Esophagus squamous epithelium (tissue), 4 donors: Measurements from ENCODE around the gene SPEF2.

Source experiments
- POLR2A ChIP-seq, 4 donors: fragments of 450-650 bp; IDR thresholded peaks; one replicate each; pipeline ENCODE4 v1.6.1; 2017; ENCODE audit warnings: antibody characterized with exemption in 4 of 4, mild to moderate bottlenecking in 4 of 4, moderate library complexity in 3 of 4
- TF ChIP-seq, protein P1 (sequence below), 6 experiments: fragments of 450-650 bp in 4 of 6; fragments of 200-600 bp in 2 of 6; sonication (generic) in 2 of 6; IDR thresholded peaks; one replicate each; pipeline ENCODE4 v1.5.1; 2016 to 2019; ENCODE audit warnings: antibody characterized with exemption in 6 of 6, mild to moderate bottlenecking in 4 of 6, moderate library complexity in 4 of 6

GRCh38 chr5:35754481-35754880, 136.8 kb downstream of the SPEF2 start:
- TF ChIP-seq POLR2A (IDR thresholded peaks at IDR 0.05) = no peak
- TF ChIP-seq, protein P1, sequence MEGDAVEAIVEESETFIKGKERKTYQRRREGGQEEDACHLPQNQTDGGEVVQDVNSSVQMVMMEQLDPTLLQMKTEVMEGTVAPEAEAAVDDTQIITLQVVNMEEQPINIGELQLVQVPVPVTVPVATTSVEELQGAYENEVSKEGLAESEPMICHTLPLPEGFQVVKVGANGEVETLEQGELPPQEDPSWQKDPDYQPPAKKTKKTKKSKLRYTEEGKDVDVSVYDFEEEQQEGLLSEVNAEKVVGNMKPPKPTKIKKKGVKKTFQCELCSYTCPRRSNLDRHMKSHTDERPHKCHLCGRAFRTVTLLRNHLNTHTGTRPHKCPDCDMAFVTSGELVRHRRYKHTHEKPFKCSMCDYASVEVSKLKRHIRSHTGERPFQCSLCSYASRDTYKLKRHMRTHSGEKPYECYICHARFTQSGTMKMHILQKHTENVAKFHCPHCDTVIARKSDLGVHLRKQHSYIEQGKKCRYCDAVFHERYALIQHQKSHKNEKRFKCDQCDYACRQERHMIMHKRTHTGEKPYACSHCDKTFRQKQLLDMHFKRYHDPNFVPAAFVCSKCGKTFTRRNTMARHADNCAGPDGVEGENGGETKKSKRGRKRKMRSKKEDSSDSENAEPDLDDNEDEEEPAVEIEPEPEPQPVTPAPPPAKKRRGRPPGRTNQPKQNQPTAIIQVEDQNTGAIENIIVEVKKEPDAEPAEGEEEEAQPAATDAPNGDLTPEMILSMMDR (IDR thresholded peaks at IDR 0.05) = no peak
